Sciatic nerve (tissue), 2 donors: ENCODE measurements around the gene TFPI. TPM values are rescaled to one million over a fixed set of nuclear protein-coding genes. Genes with fewer than 3 reads are reported as not detected.
"Not testable (repeated sequence)": the region's sequence is repeated elsewhere in the genome, so short reads cannot be mapped to it uniquely, and the experiment has no call there.

Experiments
- ATAC-seq: fragments of 200-7000 bp; cut with Tn5 transposase; one replicate; pipeline ENCODE4 v1.9.1; 2020; ENCODE audit warnings: mild to moderate bottlenecking, moderate library complexity
- DNase-seq: peaks from one replicate; pipeline ENCODE4 v3.0.0-alpha.2; 2020; ENCODE audit warnings: low spot score
- intact Hi-C: fragments of 100-400 bp; cut with DNase I; formaldehyde crosslinking; loops from one replicate; pipeline ENCODE4 v1.14.2; 2022
- total RNA-seq: library from RNA; stranded (reverse); fragmentation: NEBNext Ultra II Directional; extraction: Animal tissue kit (Norgen Biotek cat#: 25700); gene quantifications from one replicate; pipeline ENCODE4 v1.2.1, GENCODE V29; 2021
- donor health status: DM: no; HTN: no; CAD: no.
- donor health status: DM: no; HTN: no; CAD: no.

Gene TFPI
- total RNA-seq, 1 donor from 2014 or later, result 106 TPM

- DNase-seq, intact Hi-C loops, ATAC-seq: not testable (repeated sequence)
Measured at GRCh38 chr2:187535381-187535780, 18.9 kb downstream of the TFPI start.

GRCh38 chr2:187532333-187533120, 21.7 kb downstream of the TFPI start:
- ATAC-seq (no peak), DNase-seq (no peak)
- intact Hi-C loops, result no loop called here

- ATAC-seq, result no peak
- intact Hi-C loops, result no loop called here
- no peak for DNase-seq
Measured at GRCh38 chr2:187529977-187530721, 24.1 kb downstream of the TFPI start.

GRCh38 chr2:187529248-187529976, 24.8 kb downstream of the TFPI start:
- intact Hi-C loops, result no loop called here
- ATAC-seq (no peak), DNase-seq (no peak)

- DNase-seq, result no peak
- no peak for ATAC-seq
- intact Hi-C loops, result no loop called here
Measured at GRCh38 chr2:187528042-187528441, 26.2 kb downstream of the TFPI start.

GRCh38 chr2:187527262-187527661, 27.0 kb downstream of the TFPI start:
- intact Hi-C loops, result no loop called here
- no peak for DNase-seq
- ATAC-seq, result peak; percentile 22

- DNase-seq (no peak), ATAC-seq (peak; percentile 36)
- intact Hi-C loops, result no loop called here
Measured at GRCh38 chr2:187526792-187527191, 27.4 kb downstream of the TFPI start.

GRCh38 chr2:187525163-187525900, 28.9 kb downstream of the TFPI start:
- DNase-seq (no peak), ATAC-seq (peak; percentile 30)
- intact Hi-C loops, result no loop called here

GRCh38 chr2:187523325-187523724, 30.9 kb downstream of the TFPI start:
- no peak for ATAC-seq
- no peak for DNase-seq
- intact Hi-C loops, result no loop called here

GRCh38 chr2:187520121-187520624, 34.1 kb downstream of the TFPI start:
- ATAC-seq, result no peak
- intact Hi-C loops, result no loop called here
- no peak for DNase-seq

GRCh38 chr2:187519419-187520120, 34.7 kb downstream of the TFPI start:
- DNase-seq, result no peak
- no peak for ATAC-seq
- intact Hi-C loops, result no loop called here

GRCh38 chr2:187517750-187518361, 36.4 kb downstream of the TFPI start:
- intact Hi-C loops, DNase-seq, ATAC-seq: not testable (repeated sequence)

- intact Hi-C loops, DNase-seq, ATAC-seq: not testable (repeated sequence)
Measured at GRCh38 chr2:187516630-187517510, 37.4 kb downstream of the TFPI start.

- DNase-seq (no peak), ATAC-seq (no peak)
- intact Hi-C loops, result no loop called here
Measured at GRCh38 chr2:187514930-187515329, 39.3 kb downstream of the TFPI start.

- DNase-seq, intact Hi-C loops, ATAC-seq: not testable (repeated sequence)
Measured at GRCh38 chr2:187514235-187514829, 39.9 kb downstream of the TFPI start.

GRCh38 chr2:187513460-187514234, 40.6 kb downstream of the TFPI start:
- intact Hi-C loops, DNase-seq, ATAC-seq: not testable (repeated sequence)
